HepG2 (cell line): ENCODE data around the gene PRSS27. TPM values are rescaled to one million over a fixed set of nuclear protein-coding genes. Genes with fewer than 3 reads are reported as not detected.

ENCODE experiments used
- BCL6 ChIP-seq: IDR thresholded peaks from 2 replicates; pipeline ENCODE4 v1.6.1; 2016; ENCODE audit warnings: missing genetic modification reagents, missing compliant biosample characterization
- HNF4G ChIP-seq, 2 experiments: sonication (generic) in 1 of 2; formaldehyde crosslinking in 1 of 2; IDR thresholded peaks; 2 replicates each; pipeline versions ENCODE4 v1.4.0 to v1.6.1; 2011 to 2020; ENCODE audit warnings: borderline replicate concordance in 2 of 2, low read depth in 2 of 2, mild to moderate bottlenecking in 2 of 2, low read length in 1 of 2, missing genetic modification reagents in 1 of 2, moderate library complexity in 1 of 2
- HNRNPL ChIP-seq: fragments of 200-400 bp; formaldehyde crosslinking; IDR thresholded peaks from 2 replicates; pipeline ENCODE4 v1.6.1; 2017; ENCODE audit warnings: mild to moderate bottlenecking, low read depth, low read length
- ISL2 ChIP-seq: sonication (generic); formaldehyde crosslinking; IDR thresholded peaks from 2 replicates; pipeline ENCODE4 v1.5.0; 2020; ENCODE audit warnings: missing genetic modification reagents
- KDM2A ChIP-seq: sonication (generic); formaldehyde crosslinking; IDR thresholded peaks from 2 replicates; pipeline ENCODE4 v1.4.0; 2020; ENCODE audit warnings: low read depth, missing genetic modification reagents, borderline replicate concordance
- LCORL ChIP-seq, 2 experiments: fragments of 450-650 bp in 1 of 2; sonication (generic) in 1 of 2; formaldehyde crosslinking in 1 of 2; IDR thresholded peaks; 2 replicates each; pipeline versions ENCODE4 v1.5.0 to v1.6.1; 2017 to 2020; ENCODE audit warnings: antibody characterized with exemption in 1 of 2, missing genetic modification reagents in 1 of 2
- NR2F6 ChIP-seq, 2 experiments: IDR thresholded peaks; 2 replicates each; pipeline ENCODE4 v1.6.1; 2016; ENCODE audit warnings: antibody characterized with exemption in 1 of 2, mild to moderate bottlenecking in 1 of 2
- PATZ1 ChIP-seq: sonication (generic); formaldehyde crosslinking; IDR thresholded peaks from 2 replicates; pipeline ENCODE4 v1.4.0; 2020; ENCODE audit warnings: missing genetic modification reagents
- RXRA ChIP-seq: sonication (generic); formaldehyde crosslinking; IDR thresholded peaks from 2 replicates; pipeline ENCODE4 v1.5.1; 2020; ENCODE audit warnings: missing genetic modification reagents
- SKI ChIP-seq: fragments of 450-650 bp; IDR thresholded peaks from one replicate; pipeline ENCODE4 v1.6.1; 2018; ENCODE audit warnings: mild to moderate bottlenecking; ENCODE audit not compliant: partially characterized antibody
- STAT6 ChIP-seq: sonication (generic); formaldehyde crosslinking; IDR thresholded peaks from 2 replicates; pipeline ENCODE4 v1.4.0; 2020; ENCODE audit warnings: missing genetic modification reagents, mild to moderate bottlenecking, borderline replicate concordance
- TBL1XR1 ChIP-seq: fragments of 150-350 bp; IDR thresholded peaks from 2 replicates; pipeline ENCODE4 v1.6.1; 2014; ENCODE audit warnings: borderline replicate concordance, low read length; ENCODE audit not compliant: partially characterized antibody
- TBX2 ChIP-seq: sonication (generic); formaldehyde crosslinking; IDR thresholded peaks from 2 replicates; pipeline ENCODE4 v1.5.0; 2020; ENCODE audit warnings: missing genetic modification reagents, mild to moderate bottlenecking, borderline replicate concordance
- ZFX ChIP-seq: sonication (generic); formaldehyde crosslinking; IDR thresholded peaks from 2 replicates; pipeline ENCODE4 v1.4.0; 2020; ENCODE audit warnings: mild to moderate bottlenecking, low read depth, missing genetic modification reagents, moderate library complexity
- ZFY ChIP-seq: sonication (generic); formaldehyde crosslinking; IDR thresholded peaks from 2 replicates; pipeline ENCODE4 v1.4.0; 2020; ENCODE audit warnings: missing genetic modification reagents
- polyA plus RNA-seq, 8 experiments: library from polyadenylated mRNA; depleted of rRNA in 3 of 8; stranded (reverse) in 7 of 8; unstranded in 1 of 8; fragments of >200 nt; fragmentation: Illumina TruSeq in 4 of 8; extraction: Trizol in 4 of 8; gene quantifications; 2 replicates each; pipeline versions ENCODE4 v1.2.1 to v1.2.3, GENCODE V29; 2011 to 2016; ENCODE audit warnings: low read depth in 4 of 8, missing spikeins in 1 of 8, mixed read lengths in 1 of 8; ENCODE audit not compliant: insufficient read depth in 1 of 8
- total RNA-seq, 5 experiments: library from RNA; depleted of rRNA; stranded (reverse); fragments of >200 nt; fragmentation: Illumina TruSeq; extraction: Trizol; gene quantifications; 2 replicates each; pipeline ENCODE4 v1.2.3, GENCODE V29; 2016; ENCODE audit warnings: low read depth in 1 of 5
- TF ChIP-seq, protein P1 (sequence below): sonication (generic); formaldehyde crosslinking; IDR thresholded peaks from 2 replicates; pipeline ENCODE4 v1.5.1; 2020; ENCODE audit warnings: mild to moderate bottlenecking, missing genetic modification reagents, moderate library complexity
- TF ChIP-seq, protein P2 (sequence below): sonication (generic); formaldehyde crosslinking; IDR thresholded peaks from 2 replicates; pipeline ENCODE4 v1.4.0; 2020; ENCODE audit warnings: missing genetic modification reagents, borderline replicate concordance

The PRSS27 gene
- total and polyA plus RNA-seq, 2 of the 13 experiments (the other 11 are each of a cell fraction or from before 2014, with no cell fraction given): 0.20 to 0.73 TPM

DNA sequence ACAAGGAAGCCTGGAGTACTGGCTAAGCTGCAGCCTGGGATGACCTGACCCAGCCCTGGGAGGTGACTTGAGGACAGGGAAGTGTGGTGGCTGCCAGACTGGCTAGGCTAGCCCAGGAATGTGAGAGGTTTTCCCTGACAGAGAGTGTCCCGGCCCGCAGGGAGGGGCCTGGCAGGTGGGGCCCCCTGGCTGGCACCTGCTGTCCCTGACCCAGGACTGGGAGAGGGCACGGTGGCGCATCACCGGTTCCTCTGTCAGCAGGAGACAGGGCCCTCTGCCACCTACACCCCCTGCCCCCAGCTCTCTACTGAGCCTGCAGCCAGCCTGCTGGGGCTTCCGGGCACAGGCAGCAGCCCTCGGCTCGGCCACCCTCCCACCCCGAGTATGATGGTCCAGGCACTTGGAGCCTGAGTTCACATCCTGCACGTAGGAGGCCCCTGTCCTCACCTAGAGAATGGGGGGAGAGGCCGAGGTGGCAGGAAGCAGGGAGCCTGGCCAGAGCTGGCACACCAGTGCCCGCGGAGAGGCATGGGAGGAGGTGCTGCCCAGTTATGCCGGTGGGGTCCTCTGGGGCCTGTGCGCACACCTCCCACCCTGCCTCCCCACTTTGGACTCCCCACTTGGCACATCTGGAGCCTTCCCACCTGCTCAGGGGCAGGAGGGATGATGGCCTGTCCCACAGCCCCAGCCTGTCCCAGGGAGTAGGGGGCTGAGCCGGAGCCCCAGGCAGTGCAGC is 528 bp downstream of the PRSS27 start (continued):
- peak; percentile 77 for TF ChIP-seq PATZ1
- TF ChIP-seq, protein P1, sequence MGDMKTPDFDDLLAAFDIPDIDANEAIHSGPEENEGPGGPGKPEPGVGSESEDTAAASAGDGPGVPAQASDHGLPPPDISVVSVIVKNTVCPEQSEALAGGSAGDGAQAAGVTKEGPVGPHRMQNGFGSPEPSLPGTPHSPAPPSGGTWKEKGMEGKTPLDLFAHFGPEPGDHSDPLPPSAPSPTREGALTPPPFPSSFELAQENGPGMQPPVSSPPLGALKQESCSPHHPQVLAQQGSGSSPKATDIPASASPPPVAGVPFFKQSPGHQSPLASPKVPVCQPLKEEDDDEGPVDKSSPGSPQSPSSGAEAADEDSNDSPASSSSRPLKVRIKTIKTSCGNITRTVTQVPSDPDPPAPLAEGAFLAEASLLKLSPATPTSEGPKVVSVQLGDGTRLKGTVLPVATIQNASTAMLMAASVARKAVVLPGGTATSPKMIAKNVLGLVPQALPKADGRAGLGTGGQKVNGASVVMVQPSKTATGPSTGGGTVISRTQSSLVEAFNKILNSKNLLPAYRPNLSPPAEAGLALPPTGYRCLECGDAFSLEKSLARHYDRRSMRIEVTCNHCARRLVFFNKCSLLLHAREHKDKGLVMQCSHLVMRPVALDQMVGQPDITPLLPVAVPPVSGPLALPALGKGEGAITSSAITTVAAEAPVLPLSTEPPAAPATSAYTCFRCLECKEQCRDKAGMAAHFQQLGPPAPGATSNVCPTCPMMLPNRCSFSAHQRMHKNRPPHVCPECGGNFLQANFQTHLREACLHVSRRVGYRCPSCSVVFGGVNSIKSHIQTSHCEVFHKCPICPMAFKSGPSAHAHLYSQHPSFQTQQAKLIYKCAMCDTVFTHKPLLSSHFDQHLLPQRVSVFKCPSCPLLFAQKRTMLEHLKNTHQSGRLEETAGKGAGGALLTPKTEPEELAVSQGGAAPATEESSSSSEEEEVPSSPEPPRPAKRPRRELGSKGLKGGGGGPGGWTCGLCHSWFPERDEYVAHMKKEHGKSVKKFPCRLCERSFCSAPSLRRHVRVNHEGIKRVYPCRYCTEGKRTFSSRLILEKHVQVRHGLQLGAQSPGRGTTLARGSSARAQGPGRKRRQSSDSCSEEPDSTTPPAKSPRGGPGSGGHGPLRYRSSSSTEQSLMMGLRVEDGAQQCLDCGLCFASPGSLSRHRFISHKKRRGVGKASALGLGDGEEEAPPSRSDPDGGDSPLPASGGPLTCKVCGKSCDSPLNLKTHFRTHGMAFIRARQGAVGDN (CRISPR knock-in tag): peak; percentile 68
- TF ChIP-seq STAT6 (CRISPR knock-in tag): no peak
- peak; percentile 71 for TF ChIP-seq SKI
- TF ChIP-seq TBX2 (CRISPR knock-in tag): peak; percentile 29; the same call in 1 of the 2 replicates
- TF ChIP-seq ISL2 (CRISPR knock-in tag): no peak
- peak; percentile 49 for TF ChIP-seq BCL6 (CRISPR knock-in tag)
- peak; percentile 33; the same call in 1 of the 2 replicates for TF ChIP-seq ZFY (CRISPR knock-in tag)
- no peak for TF ChIP-seq TBL1XR1
- TF ChIP-seq HNF4G (IDR thresholded peaks at IDR 0.05; ENCODE audit: borderline replicate concordance, low read depth, low read length): no peak
- TF ChIP-seq HNF4G (CRISPR knock-in tag; IDR thresholded peaks at IDR 0.05; ENCODE audit: borderline replicate concordance, low read depth): no peak
- TF ChIP-seq LCORL (IDR thresholded peaks at IDR 0.05): no peak
- TF ChIP-seq LCORL (CRISPR knock-in tag; IDR thresholded peaks at IDR 0.05): peak; percentile 57; the same call in 1 of the 2 replicates
- TF ChIP-seq ZFX (CRISPR knock-in tag): 0 out of 2 replicates have a peak, but pooled peaks have one; percentile 39
- TF ChIP-seq NR2F6 (IDR thresholded peaks at IDR 0.05): 0 out of 2 replicates have a peak, but pooled peaks have one; percentile 6
- TF ChIP-seq NR2F6 (CRISPR knock-in tag; IDR thresholded peaks at IDR 0.05): 0 out of 2 replicates have a peak, but pooled peaks have one; percentile 21
- TF ChIP-seq KDM2A (CRISPR knock-in tag): no peak
- peak; percentile 89; the same call in 1 of the 2 replicates for TF ChIP-seq HNRNPL
- TF ChIP-seq, protein P2, sequence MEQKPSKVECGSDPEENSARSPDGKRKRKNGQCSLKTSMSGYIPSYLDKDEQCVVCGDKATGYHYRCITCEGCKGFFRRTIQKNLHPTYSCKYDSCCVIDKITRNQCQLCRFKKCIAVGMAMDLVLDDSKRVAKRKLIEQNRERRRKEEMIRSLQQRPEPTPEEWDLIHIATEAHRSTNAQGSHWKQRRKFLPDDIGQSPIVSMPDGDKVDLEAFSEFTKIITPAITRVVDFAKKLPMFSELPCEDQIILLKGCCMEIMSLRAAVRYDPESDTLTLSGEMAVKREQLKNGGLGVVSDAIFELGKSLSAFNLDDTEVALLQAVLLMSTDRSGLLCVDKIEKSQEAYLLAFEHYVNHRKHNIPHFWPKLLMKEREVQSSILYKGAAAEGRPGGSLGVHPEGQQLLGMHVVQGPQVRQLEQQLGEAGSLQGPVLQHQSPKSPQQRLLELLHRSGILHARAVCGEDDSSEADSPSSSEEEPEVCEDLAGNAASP: peak; percentile 97
- TF ChIP-seq RXRA (CRISPR knock-in tag): peak; percentile 98
